ACHN (cell line): ENCODE measurements around the gene TESMIN.

Experiments used
- DNase-seq: peaks from one replicate; pipeline ENCODE4 v3.0.0-alpha.2; 2015
- in situ Hi-C: cut with HindIII; loops from 2 replicates; pipeline ENCODE4 v1.10.0; 2017; ENCODE audit warnings: low sequenced_read_pairs, low pct_ligation_motif_present, low pct_unique_long_range_greater_than_20kb

Gene TESMIN

DNA sequence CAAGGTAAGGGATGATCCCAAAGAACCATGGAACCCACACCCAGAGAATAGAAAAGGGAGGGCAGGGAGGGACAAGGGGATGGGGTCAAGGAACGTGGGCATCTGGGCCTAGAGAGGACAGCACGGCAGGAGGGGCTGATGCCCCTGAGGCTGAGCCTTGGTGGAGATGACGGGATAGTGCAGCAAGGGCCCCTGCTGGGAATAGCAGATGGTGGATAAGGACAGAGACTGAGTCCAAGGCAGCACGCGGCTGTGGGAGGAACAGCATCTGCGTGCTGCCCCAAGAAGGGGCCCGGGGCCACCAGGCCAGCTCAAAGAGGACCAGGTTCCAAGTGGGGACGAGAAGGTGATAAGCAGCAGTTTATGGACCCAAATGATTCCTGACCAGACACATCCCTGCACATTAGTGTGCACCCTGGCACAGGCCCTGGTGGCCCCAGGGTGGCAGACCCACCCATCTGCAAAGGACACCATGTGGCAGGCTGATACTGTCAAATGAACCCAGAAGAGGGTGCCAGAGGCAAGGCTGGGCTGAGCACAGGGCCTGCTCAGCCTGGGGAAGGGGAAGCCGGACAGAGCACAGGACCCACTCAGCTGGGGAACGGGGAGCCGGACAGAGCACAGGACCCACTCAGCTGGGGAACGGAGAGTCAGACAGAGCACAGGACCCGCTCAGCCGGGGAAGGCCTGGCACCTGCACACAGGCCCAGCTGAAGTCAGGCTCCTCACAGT, 12.8 kb upstream of the TESMIN start:
- in situ Hi-C loops = no loop called here
- DNase-seq = no peak

GRCh38 chr11:68763181-68763721, 11.9 kb upstream of the TESMIN start:
- DNase-seq = no peak
- in situ Hi-C loops = no loop called here

- no peak for DNase-seq
- in situ Hi-C loops = no loop called here
Measured at GRCh38 chr11:68762481-68762880, 11.2 kb upstream of the TESMIN start.

GRCh38 chr11:68761801-68762200, 10.5 kb upstream of the TESMIN start:
- in situ Hi-C loops = no loop called here
- DNase-seq = no peak

- in situ Hi-C loops = no loop called here
- no peak for DNase-seq
Measured at GRCh38 chr11:68759991-68760390, 8.7 kb upstream of the TESMIN start.

DNA sequence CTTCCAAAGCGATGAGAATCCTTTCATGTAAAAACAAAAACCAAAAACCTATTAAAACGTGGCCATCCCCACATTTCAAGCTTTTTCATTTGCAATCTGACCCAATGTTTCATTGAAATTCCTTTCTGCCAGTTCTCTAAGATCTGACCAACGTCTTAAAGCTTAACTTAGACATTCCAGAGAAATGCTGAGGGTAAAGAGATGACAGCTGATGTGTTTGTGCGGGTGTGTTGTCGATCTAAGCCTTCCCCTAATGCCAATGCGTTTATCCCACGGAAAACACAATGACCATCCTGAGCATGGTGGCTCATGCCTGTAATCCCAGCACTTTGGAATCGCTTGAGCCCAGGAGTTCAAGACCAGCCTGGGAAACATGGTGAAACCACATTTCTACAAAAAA, 6.4 kb upstream of the TESMIN start:
- in situ Hi-C loops = no loop called here
- no peak for DNase-seq

DNA sequence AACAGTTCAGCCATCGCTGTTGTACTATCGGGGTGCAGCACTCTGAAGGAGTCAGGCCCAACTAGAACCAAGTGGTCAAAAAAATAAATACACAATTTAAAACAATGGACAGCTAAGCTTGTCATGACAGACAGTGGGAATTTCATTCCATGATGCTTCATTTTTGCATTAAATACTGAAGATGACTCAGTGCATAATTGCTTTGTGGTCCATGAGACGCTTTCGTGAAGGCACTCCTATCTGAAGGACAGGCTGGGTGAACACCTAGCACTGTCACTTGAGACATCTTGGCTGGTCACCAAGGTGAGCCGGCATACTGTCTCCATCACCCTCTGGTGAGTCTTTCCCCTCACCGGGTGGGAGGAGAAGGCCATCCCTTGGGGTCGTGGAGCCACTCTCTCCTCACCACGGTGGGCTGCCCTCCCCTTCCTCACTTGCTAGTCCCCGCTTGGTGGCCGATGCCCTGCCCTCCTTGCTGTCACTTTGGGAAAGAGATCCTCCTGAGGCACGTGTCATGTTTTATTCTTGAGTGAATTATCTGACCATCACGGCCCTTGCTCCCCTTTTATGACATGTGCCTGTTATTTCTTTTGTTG, 4.9 kb upstream of the TESMIN start:
- DNase-seq = no peak
- in situ Hi-C loops = no loop called here

DNA sequence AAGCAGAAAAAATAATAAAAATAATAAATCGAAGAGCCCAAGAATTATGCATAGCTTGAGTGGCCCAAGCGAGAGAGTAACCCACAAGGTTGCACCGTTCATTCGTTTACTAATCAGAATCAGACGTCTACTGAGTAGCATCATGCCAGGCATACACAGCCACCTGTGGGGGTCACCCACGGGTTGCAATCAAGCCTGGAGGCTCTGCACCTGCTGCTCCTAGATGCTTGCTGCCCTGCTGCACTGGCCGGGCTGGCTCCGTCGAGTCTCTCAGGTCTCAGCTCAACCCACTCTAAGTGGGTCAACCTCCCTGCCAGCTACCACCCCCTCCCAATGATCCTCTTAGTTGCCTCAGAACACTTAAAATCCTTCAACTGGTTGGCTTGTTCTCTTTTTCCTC, 2.0 kb upstream of the TESMIN start:
- no peak for DNase-seq
- in situ Hi-C loops = no loop called here

DNA sequence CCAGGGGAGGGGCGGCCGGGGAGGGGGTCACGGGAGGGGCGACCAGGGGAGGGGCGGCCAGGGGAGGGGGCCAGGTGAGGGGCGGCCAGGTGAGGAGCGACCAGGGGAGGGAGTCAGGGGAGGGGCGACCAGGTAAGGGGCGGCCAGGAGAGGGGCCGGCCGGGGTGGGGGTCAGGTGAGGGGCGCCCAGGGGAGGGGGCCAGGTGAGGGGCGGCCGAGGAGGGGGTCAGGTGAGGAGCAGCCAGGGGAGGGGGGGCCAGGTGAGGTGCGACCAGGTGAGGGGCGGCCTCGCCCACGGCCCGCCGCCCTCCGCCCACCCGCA, 355 bp downstream of the TESMIN start:
- no peak for DNase-seq
- in situ Hi-C loops = no loop called here

- in situ Hi-C loops = no loop called here
- DNase-seq = no peak
Measured at GRCh38 chr11:68750195-68751003, 921 bp downstream of the TESMIN start.

DNA sequence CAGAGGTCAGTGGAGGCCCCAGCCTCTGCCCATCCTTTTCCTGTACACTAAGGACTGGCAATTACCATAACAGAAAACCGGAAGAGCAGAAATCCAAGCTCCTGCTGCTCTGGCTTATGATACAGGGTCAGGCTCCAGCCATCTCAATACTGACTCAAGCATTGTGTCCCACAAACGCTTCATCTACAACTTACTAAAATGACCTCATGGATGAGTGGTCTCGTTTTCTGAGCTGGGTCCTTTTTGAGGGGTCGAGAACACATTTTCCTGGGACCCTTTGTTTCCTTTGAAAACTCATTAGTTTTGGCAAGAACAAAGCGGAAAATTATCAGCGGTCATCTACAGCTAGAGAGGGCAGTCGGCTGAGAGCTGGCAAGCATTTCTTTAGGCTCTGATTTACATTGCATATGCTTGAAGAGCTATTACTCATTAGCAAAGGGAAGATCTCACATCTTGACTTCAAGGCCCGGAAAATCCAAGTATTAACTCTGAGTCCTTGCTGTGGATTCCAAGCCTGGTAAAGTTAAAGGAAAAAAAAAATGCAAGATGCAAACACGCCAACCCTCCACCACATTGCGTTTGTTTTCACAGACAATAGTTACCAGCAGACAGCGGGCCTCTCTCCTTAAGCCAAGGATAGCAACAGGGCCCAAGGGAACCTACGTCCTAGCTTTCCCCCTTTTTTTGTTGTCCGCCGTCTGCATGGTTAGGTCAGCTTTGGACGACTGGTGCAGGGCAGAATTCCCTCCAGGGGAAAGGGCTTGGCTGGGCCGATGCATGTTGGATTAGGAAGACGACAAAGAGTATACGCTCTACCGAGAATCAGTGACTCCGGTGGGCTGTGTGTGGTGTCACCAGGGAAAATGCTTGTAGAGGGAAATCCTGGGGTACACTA, 1.8 kb downstream of the TESMIN start:
- DNase-seq = no peak
- in situ Hi-C loops = no loop called here

DNA sequence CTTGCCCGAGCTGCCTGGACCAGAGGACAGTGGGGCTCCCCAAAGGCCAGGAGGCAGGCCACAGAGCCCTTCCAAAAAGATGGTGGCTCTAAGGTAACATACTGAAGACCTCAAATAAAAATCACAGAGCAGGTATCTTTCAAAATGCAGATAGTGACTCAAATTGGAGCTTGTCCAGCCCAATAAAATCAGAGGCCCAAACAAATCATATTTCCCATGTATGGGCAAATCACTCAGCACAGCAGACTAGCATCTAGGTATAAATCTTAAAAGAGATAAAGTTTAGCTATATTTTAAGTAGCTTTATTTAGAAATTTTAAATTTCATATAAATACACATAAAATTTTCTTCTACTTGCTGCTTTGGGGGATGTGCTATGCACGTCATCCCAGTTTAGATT, 3.3 kb downstream of the TESMIN start:
- no peak for DNase-seq
- in situ Hi-C loops = no loop called here

DNA sequence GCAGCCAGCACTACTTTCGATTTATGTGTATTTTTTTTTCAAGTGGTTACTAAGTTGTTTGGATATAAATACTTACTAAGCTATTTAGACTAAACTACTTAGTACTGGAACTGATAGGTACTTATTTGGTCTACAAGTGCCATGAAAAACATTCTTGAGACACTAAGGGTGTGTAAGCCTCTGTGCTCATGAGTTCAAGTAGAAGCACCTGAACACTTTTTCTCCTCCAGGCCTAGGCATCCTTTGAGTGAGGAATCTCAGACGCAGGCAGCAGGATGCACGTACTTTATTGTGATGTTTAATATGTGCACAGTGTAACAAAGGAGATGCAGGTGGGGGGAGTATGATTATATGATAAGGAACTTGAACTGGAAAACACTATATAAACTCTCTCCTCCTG, 7.8 kb downstream of the TESMIN start:
- no peak for DNase-seq
- in situ Hi-C loops = no loop called here

DNA sequence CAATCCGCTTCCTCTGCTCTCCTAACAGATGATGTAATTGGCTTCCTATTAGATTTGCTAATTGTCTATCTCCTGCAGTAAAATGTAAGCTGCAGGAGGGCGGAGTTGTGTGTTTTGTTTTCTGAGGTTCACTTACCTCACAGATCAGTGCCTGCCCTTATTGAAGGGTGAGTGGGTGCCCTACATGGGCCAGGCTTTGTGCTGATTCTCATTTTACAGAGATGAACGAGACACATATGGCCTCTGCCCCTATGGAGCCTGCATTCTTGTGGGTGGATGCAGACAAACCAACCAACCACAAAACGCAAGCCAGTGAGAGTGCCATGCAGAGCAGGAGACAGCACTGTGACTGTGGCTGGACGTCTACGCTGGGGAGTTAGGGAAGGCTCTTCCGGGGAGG, 9.9 kb downstream of the TESMIN start:
- in situ Hi-C loops = no loop called here
- no peak for DNase-seq

- in situ Hi-C loops = no loop called here
- DNase-seq = no peak
Measured at GRCh38 chr11:68735646-68736045, 15.7 kb downstream of the TESMIN start.

DNA sequence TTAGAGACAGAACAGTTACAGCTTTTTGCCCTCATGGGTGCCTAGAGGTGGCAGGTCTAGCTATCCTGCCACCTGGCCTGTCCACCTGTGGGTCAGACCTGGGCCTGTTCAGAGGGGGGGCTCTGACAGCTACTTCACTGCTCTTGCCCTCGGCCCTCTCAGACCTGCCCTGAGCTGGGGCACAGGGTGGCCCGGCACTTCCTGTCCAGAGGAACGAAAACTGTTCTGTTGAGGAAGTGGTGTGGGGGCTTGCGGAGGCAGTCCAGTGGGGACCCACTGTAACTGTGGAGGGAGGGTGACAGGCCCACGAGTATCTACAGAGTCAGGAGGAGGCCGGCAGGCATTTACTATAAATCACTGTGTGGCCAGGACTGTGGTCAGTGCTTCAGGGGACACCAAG, 16.2 kb downstream of the TESMIN start:
- in situ Hi-C loops = no loop called here
- no peak for DNase-seq

GRCh38 chr11:68734111-68734510, 17.2 kb downstream of the TESMIN start:
- DNase-seq = no peak
- in situ Hi-C loops = no loop called here

GRCh38 chr11:68727783-68728182, 23.5 kb downstream of the TESMIN start:
- in situ Hi-C loops = no loop called here
- DNase-seq = no peak

DNA sequence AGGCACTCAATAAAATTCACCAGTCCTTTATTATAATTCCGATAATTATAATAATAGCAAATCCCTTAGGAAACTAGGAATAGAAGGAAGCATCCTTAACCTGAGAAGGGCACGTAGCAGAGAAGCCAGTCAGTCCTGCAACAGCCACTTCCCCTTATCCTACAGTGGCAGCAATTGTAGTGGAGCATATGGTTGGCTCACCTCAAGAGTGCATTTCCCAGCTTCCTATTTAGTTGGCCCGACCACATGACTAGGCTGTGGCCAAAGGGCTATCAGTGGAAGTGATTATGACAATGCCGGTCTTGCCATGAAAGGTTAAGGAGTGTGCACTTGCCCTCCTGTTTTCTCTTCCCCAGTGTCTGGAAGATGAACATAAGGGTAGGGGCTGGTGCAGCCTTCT, 27.0 kb downstream of the TESMIN start:
- in situ Hi-C loops = no loop called here
- DNase-seq = no peak
